Measurements from ENCODE around the gene EOLA1.

- TF ChIP-seq CTCF (IDR thresholded peaks at IDR 0.05) (no peak), POLR2A (IDR thresholded peaks at IDR 0.05) (no peak), POLR2AphosphoS5 (IDR thresholded peaks at IDR 0.05) (no peak), EP300 (IDR thresholded peaks at IDR 0.05) (no peak)
Observed at GRCh38 chrX:149511081-149511480, 29.7 kb upstream of the EOLA1 start.

Data from upper lobe of left lung (tissue), 4 donors.